Astrocyte of the hippocampus (primary cell): ENCODE data around the gene THRA.

Experiments
- DNase-seq: peaks from one replicate; pipeline ENCODE4 v3.0.0; 2011; ENCODE audit warnings: low read depth, low spot score

The THRA gene

DNA sequence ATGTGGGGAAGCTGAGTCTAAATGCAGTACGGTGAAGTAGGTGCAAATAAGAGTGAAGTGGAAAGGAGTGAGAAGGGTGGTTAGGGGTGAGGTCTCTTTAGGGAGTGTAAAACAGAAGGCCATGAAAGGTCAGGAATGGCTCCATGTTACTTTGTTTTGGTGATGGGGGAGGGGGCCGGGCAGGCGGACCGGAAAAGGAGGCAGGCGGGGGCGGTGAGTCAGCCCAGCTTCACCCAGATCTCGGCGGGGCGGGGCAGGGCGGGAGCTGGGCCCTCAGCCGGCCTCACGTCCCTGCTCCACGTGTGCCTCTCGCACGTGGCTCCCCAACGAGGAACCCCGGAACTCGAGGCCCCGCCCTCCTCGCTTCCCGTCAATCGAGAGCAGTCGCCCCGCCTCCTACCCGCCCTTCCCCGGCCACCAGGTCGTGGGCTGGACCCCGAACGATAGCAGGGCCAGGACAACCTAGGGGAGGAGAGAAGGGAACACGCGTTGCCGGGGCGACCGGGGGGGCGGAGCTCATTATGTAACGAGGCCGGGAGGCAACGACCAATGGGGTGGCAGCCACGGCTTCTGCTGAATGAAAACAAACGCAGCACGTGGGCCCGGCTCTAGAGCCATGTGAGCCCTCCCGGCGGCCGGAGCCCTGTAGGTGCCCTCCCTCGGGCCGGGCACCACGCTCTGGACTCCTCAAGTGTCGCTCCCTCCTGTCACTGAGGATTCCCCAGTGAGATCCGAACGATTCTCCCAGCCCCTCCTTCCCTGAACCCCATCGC lies 36.3 kb downstream of the THRA start:
- DNase-seq: peak; percentile 98

DNA sequence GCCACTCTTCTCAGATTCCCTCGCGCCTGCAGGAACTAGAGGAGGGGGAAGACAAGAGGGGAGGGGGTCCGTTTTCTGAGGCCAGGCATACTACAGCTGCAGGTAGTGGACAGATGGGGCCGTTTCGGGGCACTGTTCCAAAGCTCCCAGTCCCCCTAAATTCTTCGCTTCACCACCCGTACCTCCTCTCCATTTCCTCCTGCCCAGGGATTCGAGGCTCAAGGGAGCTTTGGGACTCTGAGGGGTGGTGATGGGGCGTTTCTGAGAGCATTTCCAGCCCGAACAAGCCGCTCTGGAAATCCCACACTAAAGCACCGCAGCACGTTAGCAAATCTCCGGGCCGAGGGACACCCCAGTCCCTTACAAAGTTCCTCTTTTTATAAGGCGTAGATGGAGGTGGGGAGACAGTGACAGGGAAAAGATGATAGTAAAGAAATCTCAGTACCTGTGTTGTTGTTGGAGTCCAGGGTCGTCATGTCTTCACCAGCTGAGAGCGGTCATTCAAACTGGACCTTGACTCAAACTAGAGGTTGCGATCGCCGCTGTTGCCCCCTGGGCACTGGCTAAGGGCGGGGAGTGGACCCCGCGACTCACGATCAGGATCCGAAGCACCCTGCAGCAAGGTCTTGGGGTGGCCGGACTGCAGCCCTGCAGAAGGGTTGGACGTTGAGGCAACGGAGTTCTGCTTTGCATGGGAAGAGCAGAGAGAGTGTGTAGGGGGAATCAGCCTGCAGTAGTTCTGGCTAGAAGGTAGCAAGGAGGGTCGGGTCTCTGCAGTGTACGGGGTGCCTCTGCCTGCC lies 37.1 kb downstream of the THRA start:
- DNase-seq: no peak

DNA sequence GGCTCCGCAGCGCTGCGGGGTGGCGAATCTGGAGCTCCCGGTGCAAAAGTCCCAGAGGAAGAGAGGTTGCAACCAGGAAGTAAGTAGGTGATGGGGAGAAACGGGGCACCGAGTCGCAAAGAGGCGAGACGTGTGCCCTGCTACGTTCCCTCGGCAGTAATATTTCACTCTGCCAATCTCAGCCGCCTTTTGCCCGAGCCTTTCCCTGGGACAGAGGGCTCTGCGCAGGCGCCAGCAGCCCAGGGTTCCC lies 37.6 kb downstream of the THRA start, which contains the start of gene NR1D1:
Gene NR1D1 (minus strand): TSS at position 171 of the 250 bp plus-strand sequence. CDS start 495 bp downstream, outside the sequence.
- DNase-seq: no peak

DNA sequence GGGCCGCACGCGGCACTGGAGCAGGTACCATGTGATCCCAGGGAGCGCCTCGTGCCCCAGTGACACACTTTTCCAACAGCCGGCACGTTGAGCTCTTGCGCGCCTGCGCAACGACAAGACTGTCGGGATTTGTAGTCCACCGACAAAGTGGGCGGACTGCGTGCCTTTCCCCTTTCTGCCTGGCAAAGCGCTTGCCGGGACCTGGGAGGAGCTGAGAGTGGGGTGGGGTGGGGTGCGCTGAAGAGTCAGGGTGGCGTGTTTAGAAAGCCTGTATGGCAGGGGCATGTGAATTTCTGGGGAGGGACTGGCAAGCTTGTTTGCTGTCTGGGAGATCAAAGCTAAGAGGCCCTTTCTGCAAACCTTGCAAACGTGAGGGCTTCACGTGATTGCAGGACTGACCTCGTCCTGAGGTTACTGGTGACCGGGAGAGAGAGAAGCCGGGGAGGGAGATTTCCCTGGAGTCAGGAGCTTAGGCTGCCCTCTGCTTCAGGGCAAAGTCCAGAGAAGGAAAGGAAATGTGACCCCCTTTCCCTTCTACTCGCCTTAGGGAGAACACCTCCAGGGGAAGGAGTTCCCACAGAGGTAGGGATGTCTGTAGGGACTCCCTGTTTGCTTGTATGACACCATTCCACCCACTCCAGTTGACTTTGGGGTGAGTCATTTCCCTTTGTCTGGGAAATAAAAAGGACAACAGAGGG lies 38.1 kb downstream of the THRA start:
- DNase-seq: peak; percentile 99

DNA sequence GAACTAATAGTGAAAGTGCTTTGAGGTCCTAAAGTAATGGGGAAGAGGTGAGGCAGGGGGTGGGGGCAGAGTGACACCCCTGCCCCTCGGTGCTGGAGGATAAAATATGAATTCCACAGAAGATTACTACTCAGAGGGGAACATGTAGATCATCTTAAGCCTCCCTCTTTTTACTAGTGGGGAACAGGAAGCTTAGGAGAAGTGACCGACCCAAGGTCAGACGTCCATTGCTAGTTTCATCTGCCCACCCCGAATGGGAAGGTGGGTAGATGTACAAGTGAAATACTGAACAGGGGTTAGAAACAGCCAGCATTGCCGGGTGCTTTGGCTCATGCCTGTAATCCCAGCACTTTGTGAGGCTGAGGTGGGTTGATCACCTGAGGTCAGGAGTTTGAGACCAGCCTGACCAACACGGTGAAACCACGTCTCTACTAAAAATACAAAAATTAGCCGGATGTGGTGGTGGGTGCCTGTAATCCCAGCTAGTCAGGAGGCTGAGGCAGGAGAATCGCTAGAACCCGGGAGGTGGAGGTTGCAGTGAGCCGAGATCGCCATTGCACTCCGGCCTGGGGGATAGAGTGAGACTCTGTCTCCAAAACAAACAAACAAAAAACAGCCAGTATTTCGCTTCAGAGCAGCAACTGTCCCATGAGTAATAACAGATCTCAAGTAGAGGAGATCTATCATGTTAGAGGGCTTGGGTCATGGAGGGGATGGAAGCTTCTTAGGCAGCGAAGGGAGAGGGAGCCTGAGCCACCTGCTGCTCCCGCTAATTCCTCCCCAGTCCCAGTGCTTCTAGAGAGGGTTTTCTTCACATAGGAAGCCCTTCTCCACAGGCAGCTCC lies 38.8 kb downstream of the THRA start:
- DNase-seq: no peak

DNA sequence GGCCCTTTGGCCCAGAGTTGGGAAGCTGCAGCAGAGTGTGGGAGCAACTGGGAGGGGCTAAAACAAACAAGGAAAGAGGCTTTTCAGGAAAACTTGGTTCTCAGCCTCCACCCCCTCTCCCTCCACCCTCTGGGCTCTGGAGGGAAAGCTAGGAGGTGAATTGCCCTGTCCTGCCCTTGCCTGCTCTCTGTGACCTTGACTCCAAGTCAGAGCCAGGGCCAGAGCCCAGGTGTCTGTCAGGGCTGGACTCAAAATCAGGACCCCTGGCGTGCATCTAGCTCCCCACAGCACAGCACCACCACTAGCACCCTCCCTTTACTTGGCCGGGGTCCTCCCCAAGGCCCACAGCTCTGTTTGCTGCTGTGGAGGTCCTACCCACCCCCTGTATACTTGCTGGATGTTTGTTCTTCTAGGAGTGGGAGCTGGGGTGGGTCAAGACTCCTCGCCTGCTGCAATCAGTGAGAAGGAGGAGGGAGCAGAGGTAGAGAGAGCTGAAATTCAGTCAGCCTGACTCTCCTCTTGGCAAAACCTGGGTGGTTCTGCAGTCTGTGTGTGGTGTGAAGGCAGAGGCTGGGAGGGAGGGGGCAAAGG lies 40.4 kb downstream of the THRA start:
- DNase-seq: no peak

DNA sequence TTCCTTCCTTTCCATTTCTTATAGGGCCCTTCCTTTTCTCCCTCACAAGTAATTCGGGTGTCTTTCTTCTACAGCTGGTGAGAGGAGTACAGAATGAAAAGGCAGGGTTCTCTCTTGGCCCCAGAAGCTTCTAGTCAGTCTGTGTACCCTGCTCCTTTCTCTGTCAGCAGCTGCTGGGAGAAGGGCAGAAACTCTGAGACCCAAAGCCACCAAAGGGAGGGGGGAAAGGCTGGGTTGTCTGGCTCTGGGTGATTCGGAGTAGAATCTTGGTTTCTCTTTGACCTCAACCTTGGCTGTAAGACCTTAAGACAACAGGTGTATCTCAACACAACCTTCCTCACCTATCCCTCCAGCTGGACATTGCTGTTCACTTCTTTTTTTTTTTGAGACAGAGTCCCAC lies 40.9 kb downstream of the THRA start:
- no peak for DNase-seq

DNA sequence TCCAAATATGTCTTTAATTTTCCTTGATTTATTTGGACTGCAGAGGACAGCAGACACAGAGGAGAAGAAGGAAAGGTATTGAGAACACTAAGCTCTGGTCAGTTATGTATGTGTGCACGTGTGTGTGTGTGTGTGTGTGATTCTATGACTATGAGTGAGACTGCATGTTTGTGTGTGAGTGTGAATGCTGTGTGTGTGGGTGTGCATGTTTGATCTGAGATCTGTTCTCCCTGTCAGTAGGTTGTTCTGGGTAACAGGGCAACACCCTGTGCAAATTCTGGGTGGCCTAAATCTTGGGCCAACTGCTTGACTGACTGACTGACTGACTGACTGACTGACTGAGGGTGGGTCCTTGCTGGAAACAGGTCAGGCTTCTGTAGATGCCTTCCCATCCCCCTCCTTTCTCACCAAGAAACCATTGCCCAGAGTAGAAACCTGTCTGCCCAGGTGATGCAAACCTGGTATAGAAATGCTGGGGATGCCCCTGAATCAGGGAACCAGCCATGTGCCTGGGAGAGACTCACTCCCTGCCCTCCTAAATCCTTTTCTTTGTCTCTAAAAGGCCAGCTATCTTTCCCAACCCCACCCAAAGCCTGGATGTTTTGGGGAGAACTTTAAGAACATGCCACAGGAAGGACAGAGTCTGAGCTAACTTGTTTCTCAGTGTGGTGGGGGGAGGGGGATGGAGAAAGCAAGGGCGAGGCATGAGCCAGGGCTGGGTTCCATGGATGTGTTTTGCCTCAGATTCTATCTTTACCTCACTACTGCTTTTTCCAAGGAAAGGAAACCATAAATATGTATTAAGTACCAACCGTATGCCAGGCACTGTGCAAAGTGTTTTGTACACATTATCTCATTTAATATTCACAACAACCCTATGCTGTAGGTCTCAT lies 42.1 kb downstream of the THRA start:
- no peak for DNase-seq

DNA sequence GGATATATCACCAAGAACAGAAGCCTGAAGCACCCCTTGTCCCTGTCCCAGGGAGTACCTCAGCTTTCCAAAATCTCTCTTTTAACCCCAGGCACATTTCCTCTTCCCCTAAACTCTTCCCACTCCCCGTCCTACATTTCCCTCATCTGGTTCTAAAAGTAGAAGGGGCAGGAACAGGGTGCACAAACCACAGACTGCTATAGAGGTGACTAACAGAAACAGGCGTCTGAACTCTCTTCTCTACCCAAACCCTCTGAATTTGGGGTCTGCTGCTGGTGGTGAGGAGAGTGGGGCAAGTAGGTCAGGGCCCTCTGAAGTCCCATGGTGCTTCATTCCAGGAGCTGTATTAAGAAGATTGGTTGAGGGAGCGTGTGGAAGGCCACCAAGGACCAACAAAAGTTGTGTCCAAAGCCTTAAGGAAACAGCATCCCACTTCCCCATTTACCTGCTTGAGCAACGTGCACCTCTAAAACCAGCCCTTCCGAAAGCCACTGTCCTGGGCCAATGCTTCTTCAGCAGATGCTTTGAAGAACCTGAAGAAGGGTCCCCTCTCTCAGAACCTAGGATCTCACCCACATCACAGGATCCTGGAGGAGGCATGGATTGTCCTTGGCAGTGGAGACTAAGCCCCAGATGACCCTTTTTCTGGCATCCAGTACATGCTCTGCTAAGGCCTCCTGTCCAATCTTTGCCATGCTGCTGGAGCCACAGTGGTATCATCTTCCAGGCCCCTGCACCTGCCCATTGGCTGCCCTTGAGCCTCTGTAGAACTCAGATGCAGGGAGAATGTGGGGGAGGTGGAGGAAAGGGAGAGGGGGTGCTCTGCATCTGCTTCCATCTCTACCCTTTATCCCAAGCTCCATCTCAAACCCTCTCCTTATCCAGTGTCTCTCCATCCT lies 43.3 kb downstream of the THRA start:
- no peak for DNase-seq

DNA sequence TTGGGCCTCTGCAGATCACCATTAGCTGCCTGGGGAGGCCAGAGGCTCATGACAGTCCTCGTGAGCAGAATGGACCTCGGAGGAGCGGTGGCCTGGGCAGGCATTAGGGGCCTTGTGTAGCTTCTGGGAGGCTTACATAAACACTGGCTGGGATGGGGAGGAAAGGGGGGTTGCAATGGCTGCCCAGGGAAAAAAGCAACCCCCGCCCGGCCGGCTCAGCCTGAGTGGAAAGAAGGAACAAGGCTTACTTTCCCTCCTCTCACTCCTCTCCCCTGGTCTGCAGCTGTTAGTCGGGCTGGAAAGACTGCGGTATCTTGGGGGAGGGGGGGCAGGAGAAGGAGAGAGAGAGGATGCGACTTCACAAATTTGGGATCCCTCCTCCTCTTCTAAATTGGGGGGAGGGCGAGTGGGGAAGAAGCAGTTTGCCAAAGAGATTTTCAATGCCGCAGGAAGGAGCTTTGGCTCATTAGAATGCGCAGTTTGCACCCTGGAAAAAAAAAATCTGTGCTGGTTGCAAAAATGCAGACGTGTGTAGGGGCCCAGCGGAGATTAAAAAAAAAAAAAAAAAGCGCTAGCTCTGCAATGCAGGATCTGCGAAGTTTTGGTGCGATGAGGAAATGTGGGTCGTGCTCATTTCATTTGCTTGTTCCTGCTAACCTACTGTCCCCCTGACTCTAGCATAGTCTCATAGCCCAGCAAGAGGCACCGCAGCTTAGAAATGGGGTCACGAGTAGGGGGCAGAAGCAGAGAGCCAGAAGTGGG lies 44.2 kb downstream of the THRA start:
- DNase-seq: no peak

DNA sequence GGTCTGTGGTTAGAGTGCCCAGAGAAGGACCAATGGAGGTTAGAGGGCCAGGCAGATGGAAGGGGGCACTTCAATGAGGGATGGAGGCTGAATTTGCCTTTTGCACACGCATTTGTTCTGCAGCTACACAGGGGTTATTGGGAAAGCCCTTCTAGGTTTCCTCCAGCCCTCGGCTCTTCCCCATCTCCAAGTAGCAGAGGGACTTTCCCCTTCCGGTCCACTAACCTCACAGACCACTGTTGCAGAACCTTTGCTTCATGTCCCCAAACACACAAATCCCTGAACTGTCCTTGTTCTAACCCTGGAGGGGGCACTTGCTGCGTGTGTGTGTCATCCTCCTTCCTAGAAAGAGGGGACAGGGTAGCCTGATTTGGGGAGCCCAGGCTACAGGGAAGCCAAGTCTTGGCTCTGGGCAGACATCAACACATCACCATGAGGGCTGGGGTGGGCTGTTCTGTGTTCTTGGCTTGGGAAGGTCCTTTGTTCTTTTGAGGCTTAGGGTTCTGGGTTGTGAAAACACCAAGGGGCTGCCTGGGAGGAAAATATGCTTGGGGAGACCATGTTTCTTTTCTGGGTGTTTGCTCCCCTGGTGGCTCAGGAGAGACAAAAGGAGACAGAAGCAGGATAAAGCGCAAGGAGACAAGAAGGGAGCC lies 44.9 kb downstream of the THRA start:
- no peak for DNase-seq

DNA sequence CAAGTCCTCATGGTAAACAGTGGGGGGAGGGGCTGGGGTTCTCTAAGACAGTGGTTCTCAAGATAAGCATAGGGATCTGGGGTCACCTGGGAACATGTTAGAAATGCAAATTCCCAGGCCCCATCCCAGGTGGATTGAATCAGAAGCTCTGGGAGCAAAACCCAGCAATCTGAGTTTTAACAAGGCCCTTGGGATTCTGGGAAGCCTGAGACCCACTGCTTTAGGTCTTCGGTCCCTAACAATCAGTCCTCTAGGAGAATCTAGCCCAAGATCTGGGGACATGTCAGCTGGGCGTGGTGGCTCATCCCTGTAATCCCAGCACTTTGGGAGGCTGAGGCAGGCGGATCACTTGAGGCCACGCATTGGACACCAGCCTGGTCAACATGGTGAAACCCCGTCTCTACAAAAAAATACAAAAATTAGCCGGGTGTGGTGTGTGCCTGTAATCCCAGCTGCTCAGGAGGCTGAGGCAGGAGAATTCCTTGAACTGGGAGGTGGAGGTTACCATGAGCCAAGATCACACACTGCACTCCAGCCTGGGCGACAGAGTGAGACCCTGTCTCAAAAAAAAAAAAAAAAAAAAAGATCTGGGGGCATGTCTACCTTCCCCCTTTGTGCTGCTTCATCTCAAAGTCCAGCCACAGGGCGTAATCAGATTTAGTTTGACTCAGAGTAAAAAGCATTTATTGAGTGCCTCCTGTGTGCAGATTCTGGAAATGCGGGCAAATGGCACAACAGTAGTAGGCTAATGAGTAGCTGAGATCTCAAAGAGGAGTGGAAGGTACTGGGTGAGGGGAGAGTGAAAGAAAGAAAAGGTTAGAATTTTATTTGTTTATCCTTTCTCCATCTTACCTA lies 46.4 kb downstream of the THRA start:
- DNase-seq: no peak

DNA sequence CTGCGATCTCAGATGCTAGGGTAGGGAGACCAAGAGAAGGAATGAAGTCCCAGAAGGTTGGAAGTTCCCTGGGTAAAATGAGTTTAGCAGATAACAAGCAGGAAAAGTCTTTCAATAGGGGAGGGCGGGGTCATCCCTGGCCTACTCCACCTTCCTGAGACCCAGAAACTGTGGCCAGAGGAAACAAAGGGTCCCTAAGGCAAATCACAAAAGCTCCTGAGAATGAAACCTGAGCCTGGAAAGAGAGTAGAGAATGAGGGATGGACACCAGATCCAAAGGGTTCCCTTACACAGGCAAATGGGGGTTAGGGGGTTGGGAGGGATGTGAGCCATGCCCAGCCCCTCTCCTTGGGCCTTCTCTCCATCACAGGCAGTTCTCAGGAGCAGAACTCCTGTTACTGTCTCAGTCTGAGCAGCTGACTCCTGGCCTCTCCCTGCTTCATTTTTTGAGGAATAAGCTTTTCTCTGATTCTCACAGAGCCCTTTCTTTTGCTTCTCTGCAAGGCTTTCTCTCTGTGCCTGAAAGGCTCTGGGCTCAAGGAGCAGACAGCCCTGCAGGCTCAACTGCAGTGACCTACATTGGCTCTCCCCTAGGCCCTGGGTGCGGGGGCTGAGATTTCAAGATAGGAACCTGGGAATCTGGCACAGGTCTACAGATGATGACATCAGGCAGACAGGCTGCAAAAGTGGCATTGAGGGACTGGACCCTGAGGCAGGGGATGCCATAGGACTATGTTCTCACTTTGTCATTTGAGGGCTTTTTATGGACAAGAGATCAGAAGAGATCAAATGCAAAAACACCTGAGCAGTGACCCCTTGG lies 47.5 kb downstream of the THRA start:
- no peak for DNase-seq

DNA sequence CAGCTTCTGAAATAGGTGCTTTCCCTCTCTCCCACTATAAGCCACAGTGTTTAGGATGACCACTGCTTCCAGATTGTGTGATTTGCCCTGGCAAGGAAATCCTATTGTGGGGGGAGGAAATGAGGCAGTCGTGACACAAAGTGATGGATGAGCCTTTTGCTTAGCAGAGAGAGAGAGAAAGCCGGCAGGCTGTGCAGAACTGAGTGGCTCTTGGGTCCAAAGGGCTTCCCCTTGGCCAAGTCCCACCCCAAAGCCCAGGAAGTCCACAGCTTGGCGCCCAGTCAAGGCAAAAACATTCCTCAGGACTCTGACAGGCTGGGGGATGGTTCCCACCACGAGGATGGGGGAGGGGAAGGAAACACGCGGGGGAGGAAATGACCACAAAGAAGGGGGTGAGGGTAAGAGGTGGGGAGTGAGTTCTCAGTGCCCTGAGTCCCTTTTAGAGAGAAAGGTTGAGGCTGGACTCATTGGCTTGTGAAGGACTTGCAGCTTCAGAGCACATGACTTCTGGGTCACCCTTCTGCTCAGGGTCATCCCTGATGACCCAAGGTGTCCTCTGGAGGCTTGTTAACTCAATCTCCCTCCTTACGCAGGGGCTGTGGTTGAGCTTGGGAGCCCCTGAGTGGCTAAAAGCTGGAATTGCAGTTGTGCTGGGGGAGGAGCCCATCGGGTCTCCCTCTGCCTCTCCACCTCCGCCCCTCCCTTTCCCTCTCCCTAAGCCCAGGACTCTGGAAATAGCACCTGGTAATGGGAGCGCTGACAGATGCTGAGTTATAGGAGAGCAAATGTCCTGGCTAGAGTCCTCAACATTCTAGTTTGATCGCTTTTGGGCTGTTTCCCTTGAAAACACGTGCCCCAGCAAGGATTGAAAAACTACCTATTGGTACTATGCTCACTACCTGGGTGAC lies 48.7 kb downstream of the THRA start:
- peak; percentile 94 for DNase-seq

DNA sequence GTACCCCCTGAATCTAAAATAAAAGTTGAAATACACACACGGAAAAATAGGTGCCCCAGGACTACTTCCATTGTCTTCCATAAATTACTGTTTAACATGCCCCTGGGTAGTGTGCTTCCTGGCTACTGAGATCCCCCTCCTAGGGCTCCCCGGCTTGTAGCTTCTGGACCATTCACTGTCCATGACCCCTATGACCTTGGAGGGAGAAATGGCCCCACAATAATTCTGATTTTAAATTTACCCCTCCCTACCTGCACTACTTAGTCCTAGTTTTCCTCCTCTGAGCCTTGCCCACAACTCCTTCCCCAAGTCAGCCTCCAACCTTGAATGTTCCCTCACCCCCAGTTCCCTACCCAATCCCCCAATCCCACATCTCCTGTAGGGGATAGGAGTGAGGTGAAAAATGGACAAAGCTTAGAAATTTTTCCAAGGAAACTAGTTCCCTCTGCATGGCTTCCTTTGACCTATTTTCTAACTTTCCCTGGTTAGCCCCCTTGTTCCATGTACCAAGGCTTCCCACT lies 49.5 kb downstream of the THRA start:
- no peak for DNase-seq
